Ascending aorta (tissue), 2 donors: ENCODE data around the gene FBXL5. TPM values are rescaled to one million over a fixed set of nuclear protein-coding genes. Genes with fewer than 3 reads are reported as not detected.

Experiments
- DNase-seq, 2 donors: peaks; one replicate each; pipeline ENCODE4 v3.0.0-alpha.2; 2019; ENCODE audit warnings: low spot score in 2 of 2
- H3K27ac ChIP-seq, 2 donors: fragments of 200-600 bp; sonication (generic); one replicate each; pipeline ENCODE4 v1.5.1; 2016 to 2017; ENCODE audit warnings: mild to moderate bottlenecking in 1 of 2
- H3K27me3 ChIP-seq: fragments of 200-600 bp; sonication (generic); one replicate; pipeline ENCODE4 v1.5.1; 2017
- H3K36me3 ChIP-seq, 2 donors: fragments of 200-600 bp; sonication (generic); one replicate each; pipeline ENCODE4 v1.5.1; 2016
- H3K4me1 ChIP-seq, 2 donors: fragments of 200-600 bp; sonication (generic); one replicate each; pipeline ENCODE4 v1.5.1; 2016 to 2017; ENCODE audit warnings: mild to moderate bottlenecking in 1 of 2
- H3K4me3 ChIP-seq, 2 donors: fragments of 200-600 bp; sonication (generic); one replicate each; pipeline ENCODE4 v1.5.1; 2016 to 2017; ENCODE audit warnings: mild to moderate bottlenecking in 1 of 2
- H3K9me3 ChIP-seq, 2 donors: fragments of 200-600 bp; sonication (generic); one replicate each; pipeline ENCODE4 v1.5.1; 2016
- intact Hi-C: fragments of 100-400 bp; cut with DNase I; formaldehyde crosslinking; loops from one replicate; pipeline ENCODE4 v1.15.1; 2023
- total RNA-seq: library from RNA; depleted of rRNA; stranded (reverse); fragments of >200 nt; gene quantifications from one replicate; pipeline ENCODE4 v1.1.0, GENCODE V29; 2016
- TF ChIP-seq, protein P1 (sequence below), 3 experiments: fragments of 200-600 bp in 2 of 3; fragments of 450-650 bp in 1 of 3; sonication (generic) in 2 of 3; IDR thresholded peaks; one replicate each; pipeline ENCODE4 v1.5.1; 2016 to 2019; ENCODE audit warnings: antibody characterized with exemption in 3 of 3, mild to moderate bottlenecking in 1 of 3, moderate library complexity in 1 of 3

Gene FBXL5
- total RNA-seq, 1 donor from 2014 or later: 59.0 TPM

DNA sequence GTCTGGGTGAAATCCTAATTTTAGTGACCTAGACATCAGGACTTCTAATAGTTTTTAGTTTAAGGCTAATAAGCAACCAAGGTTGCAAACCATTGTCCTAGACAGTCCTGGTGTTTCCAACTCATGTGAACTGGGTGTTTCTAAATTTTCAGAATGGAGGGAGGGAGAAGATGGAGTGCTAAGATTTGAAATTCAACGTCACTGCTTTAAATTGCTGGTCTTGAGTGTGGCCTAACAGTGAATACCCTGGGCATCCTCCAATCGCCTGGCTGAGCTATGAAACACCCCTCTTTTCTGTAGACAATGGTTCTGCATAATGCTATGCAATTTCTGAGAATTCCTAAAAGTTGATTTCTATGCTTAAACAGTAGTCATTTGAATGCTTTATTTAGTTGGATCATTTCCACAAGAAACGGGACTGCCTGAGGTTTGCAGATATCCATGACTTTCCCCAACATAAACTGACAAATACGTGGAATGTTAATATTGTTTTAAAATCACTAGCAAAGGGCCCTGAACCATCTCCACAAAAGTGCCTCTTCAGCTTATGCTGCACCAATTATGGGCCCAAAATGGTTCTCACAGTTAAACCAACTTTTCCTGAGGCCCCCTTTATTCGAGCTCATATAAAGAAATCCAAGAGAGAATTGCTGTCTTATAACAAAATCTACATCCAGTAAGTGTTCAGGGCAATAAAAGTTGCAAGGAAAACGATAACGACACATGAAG lies 1.1 kb downstream of the FBXL5 start:
- no peaks in the 10 kb centered on the region for H3K27me3 ChIP-seq
- peaks cover 2 to 44% of the 10 kb centered on the region in 2 donors for H3K4me1 ChIP-seq
- TF ChIP-seq, protein P1, sequence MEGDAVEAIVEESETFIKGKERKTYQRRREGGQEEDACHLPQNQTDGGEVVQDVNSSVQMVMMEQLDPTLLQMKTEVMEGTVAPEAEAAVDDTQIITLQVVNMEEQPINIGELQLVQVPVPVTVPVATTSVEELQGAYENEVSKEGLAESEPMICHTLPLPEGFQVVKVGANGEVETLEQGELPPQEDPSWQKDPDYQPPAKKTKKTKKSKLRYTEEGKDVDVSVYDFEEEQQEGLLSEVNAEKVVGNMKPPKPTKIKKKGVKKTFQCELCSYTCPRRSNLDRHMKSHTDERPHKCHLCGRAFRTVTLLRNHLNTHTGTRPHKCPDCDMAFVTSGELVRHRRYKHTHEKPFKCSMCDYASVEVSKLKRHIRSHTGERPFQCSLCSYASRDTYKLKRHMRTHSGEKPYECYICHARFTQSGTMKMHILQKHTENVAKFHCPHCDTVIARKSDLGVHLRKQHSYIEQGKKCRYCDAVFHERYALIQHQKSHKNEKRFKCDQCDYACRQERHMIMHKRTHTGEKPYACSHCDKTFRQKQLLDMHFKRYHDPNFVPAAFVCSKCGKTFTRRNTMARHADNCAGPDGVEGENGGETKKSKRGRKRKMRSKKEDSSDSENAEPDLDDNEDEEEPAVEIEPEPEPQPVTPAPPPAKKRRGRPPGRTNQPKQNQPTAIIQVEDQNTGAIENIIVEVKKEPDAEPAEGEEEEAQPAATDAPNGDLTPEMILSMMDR (IDR thresholded peaks at IDR 0.05): no peak
- peak overlapping the region; percentile 82 to 94 for H3K4me3 ChIP-seq
- no peaks in the 10 kb centered on the region for H3K9me3 ChIP-seq
- intact Hi-C loops: loop anchor here (2.0 to 10.0 kb wide), 2 partner anchors 175 to 571 kb away; partner anchors contain the start of gene TAPT1
- no peak for DNase-seq
- no peaks in the 10 kb centered on the region for H3K36me3 ChIP-seq
- peak overlapping the region; percentile 98 to 99 for H3K27ac ChIP-seq

DNA sequence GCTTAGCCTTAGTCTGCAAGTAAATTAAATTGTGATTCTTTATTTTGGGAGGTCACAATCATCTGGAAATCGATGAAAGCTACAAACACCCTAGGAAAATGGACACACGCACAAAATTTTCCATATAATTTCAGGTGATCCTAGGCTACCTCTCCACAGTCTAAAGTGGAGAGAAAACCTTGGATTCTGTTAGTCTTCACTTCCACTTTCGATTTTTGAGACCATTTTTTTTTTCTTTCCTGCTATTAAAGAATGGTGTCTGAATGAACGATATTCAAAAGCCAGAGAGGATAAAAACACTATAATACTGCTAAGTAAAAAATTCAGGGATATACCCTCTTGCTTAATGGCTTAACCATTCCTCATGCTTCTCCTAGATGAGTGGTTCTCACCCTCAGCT lies 1.7 kb downstream of the FBXL5 start:
- peak overlapping the region; percentile 82 to 94 for H3K4me3 ChIP-seq
- no peaks in the 10 kb centered on the region for H3K36me3 ChIP-seq
- H3K27ac ChIP-seq: peak overlapping the region; percentile 98 to 99
- no peak for DNase-seq
- no peaks in the 10 kb centered on the region for H3K9me3 ChIP-seq
- intact Hi-C loops: loop anchor here (10.0 kb wide), 1 partner anchor 571 kb away; the partner anchor contains the start of gene TAPT1
- peaks cover 2 to 44% of the 10 kb centered on the region in 2 donors for H3K4me1 ChIP-seq
- no peaks in the 10 kb centered on the region for H3K27me3 ChIP-seq
- TF ChIP-seq, protein P1 (IDR thresholded peaks at IDR 0.05): no peak

DNA sequence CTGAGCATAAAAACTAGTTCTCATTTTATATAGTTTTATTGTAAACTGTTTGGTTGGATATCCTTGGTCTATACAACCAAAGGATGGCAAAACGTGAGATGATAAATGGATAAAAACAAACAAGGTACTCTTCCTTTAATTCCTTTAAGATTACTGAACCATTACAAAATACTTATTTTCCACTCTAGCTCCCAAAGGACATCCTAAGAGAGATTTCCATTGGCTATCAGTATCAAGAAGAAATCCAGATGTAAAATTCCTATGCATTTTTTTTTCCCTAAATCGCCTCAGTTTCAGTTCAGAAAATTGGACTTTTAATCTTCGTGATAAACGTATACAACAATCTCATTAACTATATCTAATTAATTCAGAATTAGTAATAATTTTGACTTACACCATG lies 2.3 kb downstream of the FBXL5 start:
- Histone ChIP-seq H3K36me3 (no peaks in the 10 kb centered on the region), H3K27me3 (no peaks in the 10 kb centered on the region), H3K4me3 (peak overlapping the region; percentile 82 to 94), H3K9me3 (no peaks in the 10 kb centered on the region), H3K4me1 (peaks cover 2 to 48% of the 10 kb centered on the region in 2 donors), H3K27ac (peak overlapping the region; percentile 98 to 99)
- TF ChIP-seq, protein P1 (IDR thresholded peaks at IDR 0.05): no peak
- intact Hi-C loops: loop anchor here (10.0 kb wide), 1 partner anchor 572 kb away; the partner anchor contains the start of gene TAPT1
- no peak for DNase-seq

DNA sequence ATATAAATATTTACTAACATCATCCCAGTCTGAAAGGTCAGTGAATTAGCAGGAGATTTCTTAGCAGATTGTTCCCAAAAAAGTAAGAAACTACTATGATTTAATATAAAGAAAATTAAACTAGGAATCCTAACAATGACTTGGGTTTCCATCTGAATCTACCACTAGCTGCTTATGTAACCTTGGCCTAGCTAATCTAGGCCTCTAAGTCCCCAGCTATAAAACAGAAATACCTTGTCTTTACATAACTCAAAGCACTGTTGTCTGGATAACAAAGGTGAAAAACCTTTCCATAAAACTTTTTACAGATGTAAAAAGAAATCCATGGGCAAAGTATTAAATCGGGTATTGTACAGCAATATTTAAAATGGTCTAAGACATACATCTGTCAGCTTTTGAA lies 3.0 kb downstream of the FBXL5 start:
- intact Hi-C loops: loop anchor here (10.0 kb wide), 1 partner anchor 573 kb away; the partner anchor contains the start of gene TAPT1
- H3K27ac ChIP-seq: peak overlapping the region; percentile 98 to 99
- H3K4me3 ChIP-seq: peak overlapping the region; percentile 82 to 94
- H3K36me3 ChIP-seq: no peaks in the 10 kb centered on the region
- DNase-seq: no peak
- H3K9me3 ChIP-seq: no peaks in the 10 kb centered on the region
- TF ChIP-seq, protein P1 (IDR thresholded peaks at IDR 0.05): no peak
- no peaks in the 10 kb centered on the region for H3K27me3 ChIP-seq
- H3K4me1 ChIP-seq: peaks cover 2 to 51% of the 10 kb centered on the region in 2 donors

DNA sequence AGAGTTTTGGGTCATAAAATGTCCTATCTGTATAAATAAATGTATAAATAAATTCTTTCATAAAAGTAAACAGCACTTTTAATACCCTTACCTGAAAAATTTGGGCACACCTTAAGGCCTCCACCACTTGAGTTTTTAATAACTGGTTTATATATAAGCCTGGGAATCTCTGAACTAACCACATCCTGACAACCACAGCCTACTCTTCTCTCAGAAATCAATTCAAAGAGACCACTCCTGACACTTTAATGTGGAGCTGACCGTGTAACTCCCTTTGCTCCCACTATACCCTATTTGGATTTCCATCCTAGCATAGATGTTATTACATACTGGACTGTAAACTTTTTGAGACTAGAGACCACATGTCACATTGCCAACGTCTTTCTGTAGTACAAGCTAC lies 3.5 kb downstream of the FBXL5 start:
- Histone ChIP-seq H3K36me3 (no peaks in the 10 kb centered on the region), H3K27me3 (no peaks in the 10 kb centered on the region), H3K4me3 (peak overlapping the region; percentile 7 to 82), H3K27ac (peak overlapping the region; percentile 98 to 99), H3K9me3 (no peaks in the 10 kb centered on the region), H3K4me1 (peaks cover 2 to 48% of the 10 kb centered on the region in 2 donors)
- TF ChIP-seq, protein P1 (IDR thresholded peaks at IDR 0.05): no peak
- DNase-seq: no peak
- intact Hi-C loops: loop anchor here (10.0 kb wide), 1 partner anchor 573 kb away; the partner anchor contains the start of gene TAPT1
